HCT116 (cell line): Measurements from ENCODE around the gene CD44. TPM values are rescaled to one million over a fixed set of nuclear protein-coding genes. Genes with fewer than 3 reads are reported as not detected.

Source experiments
- ATAC-seq: fragments of 200-7000 bp; cut with Tn5 transposase; 2 replicates; pipeline ENCODE4 v1.9.1; 2020; ENCODE audit warnings: mild to moderate bottlenecking, moderate library complexity
- BruUV-seq: library from RNA; stranded (reverse); fragments of 400-500 nt; replicated peaks from 2 replicates; lab custom pipeline; 2021; lab: Mats Ljungman, UMichigan
- CTCF ChIA-PET: fragments of 300-600 bp; sonication (Branson Sonifier 250); formaldehyde crosslinking; loops from one replicate; lab custom pipeline; 2021; ENCODE audit warnings: antibody characterized with exemption; lab: Charles Lee
- POLR2A ChIA-PET: fragments of 300-600, 350-600 bp; sonication (Branson Sonifier 250); formaldehyde crosslinking; loops from one replicate; lab custom pipeline; 2021; ENCODE audit warnings: antibody characterized with exemption; lab: Charles Lee
- RAD21 ChIA-PET, 2 experiments: fragments of 300-600 bp; sonication (Branson Sonifier 250); formaldehyde crosslinking; loops; one replicate each; lab custom pipeline; 2023; ENCODE audit warnings: low total read pairs in 2 of 2; ENCODE audit not compliant: uncharacterized antibody in 2 of 2, unreplicated experiment in 2 of 2, low non-redundant PET in 1 of 2; lab: Charles Lee
- DNase-seq: peaks from one replicate; pipeline ENCODE4 v3.0.0-alpha.2; 2010; ENCODE audit warnings: low read depth, low spot score
- H2AFZ ChIP-seq: fragments of 200-600 bp; shearing (Covaris generic), sonication (generic); 2 replicates; pipeline ENCODE4 v1.6.1; 2017; ENCODE audit warnings: low read depth, mixed run types, mixed read lengths, antibody characterized with exemption, low read length; ENCODE audit not compliant: poor library complexity, severe bottlenecking
- H3K27ac ChIP-seq: 2 replicates; pipeline ENCODE4 v1.5.1; 2012; ENCODE audit warnings: low read depth, low read length
- H3K27me3 ChIP-seq: fragments of 200-600 bp; sonication (generic); 2 replicates; pipeline ENCODE4 v1.6.1; 2016; ENCODE audit warnings: mixed run types, low read length, mixed read lengths; ENCODE audit not compliant: insufficient read depth
- H3K36me3 ChIP-seq, 2 experiments: fragments of 200-500 bp in 1 of 2; fragments of 200-600 bp in 1 of 2; sonication (Bioruptor generic) in 1 of 2; sonication (generic) in 1 of 2; 2 replicates each; pipeline versions ENCODE4 v1.5.1 to v1.6.1; 2014 to 2016; ENCODE audit warnings: low read length in 2 of 2, inconsistent platforms in 1 of 2, mixed read lengths in 1 of 2, mixed run types in 1 of 2; ENCODE audit not compliant: insufficient read depth in 2 of 2, control insufficient read depth in 1 of 2
- H3K4me1 ChIP-seq, 2 experiments: fragments of 200-600 bp in 1 of 2; sonication (generic) in 1 of 2; 2 replicates each; pipeline versions ENCODE4 v1.5.1 to v1.6.1; 2012 to 2017; ENCODE audit warnings: low read length in 2 of 2, inconsistent platforms in 1 of 2, mild to moderate bottlenecking in 1 of 2, mixed read lengths in 1 of 2, mixed run types in 1 of 2, moderate library complexity in 1 of 2; ENCODE audit not compliant: insufficient read depth in 2 of 2, control insufficient read depth in 1 of 2
- H3K4me2 ChIP-seq: fragments of 200-600 bp; sonication (generic); 2 replicates; pipeline ENCODE4 v1.6.1; 2017; ENCODE audit warnings: mixed run types, low read length, mixed read lengths
- H3K4me3 ChIP-seq, 2 experiments: fragments of 200-600 bp in 1 of 2; sonication (generic) in 1 of 2; replicated peaks in 1 of 2; 2 replicates each; pipeline ENCODE4 v1.5.1; 2011 to 2016; ENCODE audit warnings: low read length in 2 of 2, control low read depth in 1 of 2, low read depth in 1 of 2, mild to moderate bottlenecking in 1 of 2, mixed read lengths in 1 of 2, mixed run types in 1 of 2
- H3K79me2 ChIP-seq: fragments of 200-600 bp; sonication (generic); 2 replicates; pipeline ENCODE4 v1.6.1; 2017; ENCODE audit warnings: mild to moderate bottlenecking, mixed run types, low read length, moderate library complexity, mixed read lengths; ENCODE audit not compliant: insufficient read depth
- H3K9ac ChIP-seq: fragments of 200-600 bp; sonication (generic); 2 replicates; pipeline ENCODE4 v1.6.1; 2016; ENCODE audit warnings: low read length, mixed read lengths
- H3K9me2 ChIP-seq: fragments of 200-600 bp; sonication (generic), shearing (Covaris generic); 2 replicates; pipeline ENCODE4 v1.6.1; 2017; ENCODE audit warnings: mixed run types, mild to moderate bottlenecking, moderate library complexity; ENCODE audit not compliant: insufficient read depth
- H3K9me3 ChIP-seq, 2 experiments: fragments of 200-500 bp in 1 of 2; fragments of 200-600 bp in 1 of 2; sonication (Bioruptor generic) in 1 of 2; sonication (generic) in 1 of 2; 2 replicates each; pipeline ENCODE4 v1.6.1; 2014 to 2017; ENCODE audit warnings: low read length in 2 of 2, mixed read lengths in 2 of 2, inconsistent platforms in 1 of 2, low read depth in 1 of 2, mild to moderate bottlenecking in 1 of 2, mixed run types in 1 of 2, moderate library complexity in 1 of 2; ENCODE audit not compliant: control insufficient read depth in 1 of 2, insufficient read depth in 1 of 2
- H4K20me1 ChIP-seq: fragments of 200-600 bp; sonication (generic), shearing (Covaris generic); 2 replicates; pipeline ENCODE4 v1.6.1; 2017; ENCODE audit warnings: mixed run types, mild to moderate bottlenecking, moderate library complexity; ENCODE audit not compliant: insufficient read depth
- CEBPB ChIP-seq: IDR thresholded peaks from 2 replicates; pipeline ENCODE4 v1.6.1; 2012; ENCODE audit warnings: low read depth
- EGR1 ChIP-seq: IDR thresholded peaks from 2 replicates; pipeline ENCODE4 v1.6.1; 2012; ENCODE audit warnings: low read depth
- FOSL1 ChIP-seq: IDR thresholded peaks from 2 replicates; pipeline ENCODE4 v1.6.1; 2012; ENCODE audit warnings: low read depth
- JUND ChIP-seq: IDR thresholded peaks from 2 replicates; pipeline ENCODE4 v1.6.1; 2012
- MAX ChIP-seq: IDR thresholded peaks from 2 replicates; pipeline ENCODE4 v1.6.1; 2012
- POLR2A ChIP-seq: IDR thresholded peaks from 2 replicates; pipeline ENCODE4 v1.7.0; 2011; ENCODE audit warnings: borderline replicate concordance; ENCODE audit not compliant: insufficient read depth, insufficient read length; ENCODE audit errors: extremely low read depth
- POLR2AphosphoS5 ChIP-seq: IDR thresholded peaks from 2 replicates; pipeline ENCODE4 v1.6.1; 2011; ENCODE audit warnings: mild to moderate bottlenecking, low read depth, low read length, moderate library complexity
- REST ChIP-seq: IDR thresholded peaks from 2 replicates; pipeline ENCODE4 v1.6.1; 2012; ENCODE audit warnings: low read depth
- SP1 ChIP-seq: IDR thresholded peaks from 2 replicates; pipeline ENCODE4 v1.6.1; 2012; ENCODE audit warnings: low read depth
- TCF7L2 ChIP-seq: IDR thresholded peaks from 2 replicates; pipeline ENCODE4 v1.7.0; 2011; ENCODE audit warnings: borderline replicate concordance, inconsistent platforms; ENCODE audit not compliant: insufficient read depth, insufficient read length; ENCODE audit errors: extremely low read depth
- ZFX ChIP-seq: fragments of 450-650 bp; IDR thresholded peaks from 2 replicates; pipeline ENCODE4 v1.6.1; 2017
- intact Hi-C: fragments of 100-400 bp; cut with micrococcal nuclease; formaldehyde crosslinking; loops from 2 replicates; pipeline ENCODE4 v1.10.0; 2022
- total RNA-seq: library from RNA; stranded (reverse); gene quantifications from one replicate; pipeline ENCODE4 v1.2.1, GENCODE V29; 2021; ENCODE audit not compliant: unreplicated experiment

Gene CD44
- total RNA-seq, 1 experiment from 2014 or later: 742 TPM

DNA sequence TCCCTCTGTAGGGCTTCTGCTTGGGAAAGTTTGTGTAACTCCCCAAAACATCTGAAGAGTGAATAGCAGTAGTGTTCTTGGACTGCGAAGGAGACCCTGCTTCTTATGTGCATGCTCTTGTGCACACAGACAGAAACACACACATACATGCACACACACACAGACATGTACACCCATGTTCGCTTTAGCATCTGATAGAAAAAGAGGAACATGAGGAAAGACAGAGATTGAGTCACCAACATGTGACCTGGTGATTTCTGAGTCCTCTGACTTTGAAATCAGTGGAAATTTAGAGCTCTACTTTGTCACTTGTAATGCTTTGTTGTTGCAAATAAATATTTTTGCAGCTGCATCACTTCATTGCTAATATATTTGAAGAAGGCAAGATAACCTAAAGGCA lies 23.8 kb downstream of the CD44 start:
- CTCF ChIA-PET: interaction anchor here (0.9 to 1.5 kb wide), 8 partner anchors 8 to 237 kb away, joined by 3 to 8 read pairs (median 3); partner anchors contain the start of gene CD44
- peak overlapping the region; percentile 72 for H3K4me2 ChIP-seq
- BruUV-seq: no TSS peak
- no peaks in the 10 kb centered on the region for H3K9me3 ChIP-seq
- no peaks in the 10 kb centered on the region for H3K27me3 ChIP-seq
- H2AFZ ChIP-seq: no peak overlapping the region
- TF ChIP-seq MAX (0 out of 2 replicates have a peak, but pooled peaks have one; percentile 5), CEBPB (no peak), FOSL1 (peak; percentile 19; the same call in 1 of the 2 replicates), EGR1 (no peak), POLR2AphosphoS5 (no peak), POLR2A (no peak), ZFX (no peak), TCF7L2 (no peak), SP1 (no peak), REST (no peak), JUND (no peak)
- TF ChIP-seq, all 23 proteins: peak for 2
- intact Hi-C loops: loop anchor here (1.0 to 10.0 kb wide), 2 partner anchors 153 to 238 kb away; no protein-coding TSS in a partner anchor
- peaks cover 97 to 100% of the 10 kb centered on the region in 2 experiments for H3K4me1 ChIP-seq
- RAD21 ChIA-PET: interaction anchor here in 1 of 2 experiments (0.7 kb wide), 1 partner anchor 9 kb away, joined by 4 read pairs; no protein-coding TSS in a partner anchor
- peak overlapping the region; percentile 58 for H3K9ac ChIP-seq
- peaks cover 3% of the 10 kb centered on the region; the same call in 1 of the 2 replicates for H4K20me1 ChIP-seq
- ATAC-seq: no peak
- peaks cover 100% of the 10 kb centered on the region for H3K79me2 ChIP-seq
- no peaks in the 10 kb centered on the region; a peak in 1 of 4 replicates for H3K36me3 ChIP-seq
- H3K27ac ChIP-seq: peak overlapping the region; percentile 89
- DNase-seq: no peak
- POLR2A ChIA-PET: interaction anchor here (0.9 to 2.0 kb wide), 6 partner anchors 8 to 154 kb away, joined by 3 to 10 read pairs (median 5); partner anchors contain the start of gene CD44
- no peak overlapping the region for H3K4me3 ChIP-seq
- no peaks in the 10 kb centered on the region for H3K9me2 ChIP-seq
